H9 (cell line): ENCODE results near the gene TOGARAM2. TPM values are rescaled to one million over a fixed set of nuclear protein-coding genes. Genes with fewer than 3 reads are reported as not detected.

Experiments
- DNase-seq: peaks from one replicate; pipeline ENCODE4 v3.0.0-alpha.2; 2017
- H2AFZ ChIP-seq: one replicate; pipeline ENCODE4 v1.6.1; 2013; ENCODE audit warnings: mild to moderate bottlenecking, low read length, control low read depth, moderate library complexity
- H2AK5ac ChIP-seq: 2 replicates; pipeline ENCODE4 v1.6.1; 2013; ENCODE audit warnings: low read length, control low read depth, mixed read lengths; ENCODE audit not compliant: insufficient read length
- H2BK120ac ChIP-seq: one replicate; pipeline ENCODE4 v1.6.1; 2013; ENCODE audit warnings: low read depth, mild to moderate bottlenecking, low read length, control low read depth, inconsistent platforms; ENCODE audit not compliant: poor library complexity, severe bottlenecking
- H2BK12ac ChIP-seq: 2 replicates; pipeline ENCODE4 v1.6.1; 2013; ENCODE audit warnings: low read length, control low read depth, mixed read lengths, low read depth; ENCODE audit not compliant: insufficient read length
- H2BK15ac ChIP-seq: 2 replicates; pipeline ENCODE4 v1.6.1; 2013; ENCODE audit warnings: low read depth, low read length, control low read depth
- H2BK20ac ChIP-seq: one replicate; pipeline ENCODE4 v1.6.1; 2013; ENCODE audit warnings: low read depth, mild to moderate bottlenecking, low read length, control low read depth, inconsistent platforms; ENCODE audit not compliant: poor library complexity, severe bottlenecking
- H2BK5ac ChIP-seq: 2 replicates; pipeline ENCODE4 v1.6.1; 2013; ENCODE audit warnings: low read length, control low read depth, mixed read lengths; ENCODE audit not compliant: insufficient read length
- H3K14ac ChIP-seq: 2 replicates; pipeline ENCODE4 v1.6.1; 2013; ENCODE audit warnings: low read length, control low read depth; ENCODE audit not compliant: insufficient read depth
- H3K18ac ChIP-seq: 2 replicates; pipeline ENCODE4 v1.6.1; 2013; ENCODE audit warnings: low read depth, mild to moderate bottlenecking, mixed read lengths, low read length, control low read depth; ENCODE audit not compliant: insufficient read length
- H3K23ac ChIP-seq: 2 replicates; pipeline ENCODE4 v1.6.1; 2013; ENCODE audit warnings: low read length, control low read depth, mixed read lengths, low read depth; ENCODE audit not compliant: insufficient read length
- H3K23me2 ChIP-seq: 2 replicates; pipeline ENCODE4 v1.6.1; 2013; ENCODE audit warnings: low read depth, mild to moderate bottlenecking, mixed read lengths, low read length, control low read depth; ENCODE audit not compliant: insufficient read length, poor library complexity, severe bottlenecking
- H3K27ac ChIP-seq: 2 replicates; pipeline ENCODE4 v1.5.1; 2013; ENCODE audit warnings: low read length, control low read depth, mixed read lengths, low read depth; ENCODE audit not compliant: insufficient read length
- H3K27me3 ChIP-seq: 2 replicates; pipeline ENCODE4 v1.6.1; 2013; ENCODE audit warnings: low read length, control low read depth, inconsistent platforms; ENCODE audit not compliant: insufficient read depth
- H3K4ac ChIP-seq: 2 replicates; pipeline ENCODE4 v1.6.1; 2013; ENCODE audit warnings: low read depth, mild to moderate bottlenecking, control low read depth, inconsistent platforms, low read length, moderate library complexity
- H3K4me1 ChIP-seq: 2 replicates; pipeline ENCODE4 v1.6.1; 2013; ENCODE audit warnings: low read length, control low read depth, inconsistent platforms; ENCODE audit not compliant: insufficient read depth
- H3K4me2 ChIP-seq: 2 replicates; pipeline ENCODE4 v1.6.1; 2013; ENCODE audit warnings: low read length, control low read depth, mixed read lengths; ENCODE audit not compliant: insufficient read length, insufficient read depth
- H3K56ac ChIP-seq: 2 replicates; pipeline ENCODE4 v1.6.1; 2013; ENCODE audit warnings: low read depth, mild to moderate bottlenecking, mixed read lengths, low read length, control low read depth; ENCODE audit not compliant: insufficient read length
- H3K79me1 ChIP-seq: 2 replicates; pipeline ENCODE4 v1.6.1; 2013; ENCODE audit warnings: low read depth, mild to moderate bottlenecking, moderate library complexity, low read length, control low read depth, inconsistent platforms; ENCODE audit not compliant: insufficient read depth, poor library complexity, severe bottlenecking
- H3K79me2 ChIP-seq: 2 replicates; pipeline ENCODE4 v1.6.1; 2013; ENCODE audit warnings: low read length, control low read depth, inconsistent platforms; ENCODE audit not compliant: insufficient read depth
- H3K9ac ChIP-seq: 2 replicates; pipeline ENCODE4 v1.6.1; 2013; ENCODE audit warnings: low read length, control low read depth, mixed read lengths; ENCODE audit not compliant: insufficient read length; ENCODE audit errors: extremely low read depth
- H3K9me3 ChIP-seq: one replicate; pipeline ENCODE4 v1.6.1; 2013; ENCODE audit warnings: low read depth, low read length, inconsistent platforms; ENCODE audit not compliant: control insufficient read depth
- H3T11ph ChIP-seq: one replicate; pipeline ENCODE4 v1.6.1; 2013; ENCODE audit warnings: mild to moderate bottlenecking, low read length, control low read depth, inconsistent platforms
- H4K20me1 ChIP-seq: one replicate; pipeline ENCODE4 v1.6.1; 2013; ENCODE audit not compliant: control insufficient read depth, insufficient read length, insufficient read depth
- H4K5ac ChIP-seq: 2 replicates; pipeline ENCODE4 v1.6.1; 2013; ENCODE audit warnings: low read depth, mild to moderate bottlenecking, mixed read lengths, low read length, control low read depth; ENCODE audit not compliant: insufficient read length
- H4K8ac ChIP-seq: replicated peaks from 2 replicates; pipeline ENCODE4 v1.6.1; 2013; ENCODE audit warnings: low read length, control low read depth, mixed read lengths, low read depth; ENCODE audit not compliant: insufficient read length
- H4K91ac ChIP-seq: 2 replicates; pipeline ENCODE4 v1.6.1; 2013; ENCODE audit warnings: low read depth, mild to moderate bottlenecking, moderate library complexity, mixed read lengths, low read length, control low read depth; ENCODE audit not compliant: insufficient read length
- H3K27ac Mint-ChIP-seq, 3 experiments: 2 replicates in 2 of 3; 3 replicates in 1 of 3; pipeline ENCODE4 v1.8.0; 2020 to 2021; ENCODE audit warnings: mixed read lengths in 3 of 3, mild to moderate bottlenecking in 1 of 3, moderate library complexity in 1 of 3
- H3K27me3 Mint-ChIP-seq: 2 replicates; pipeline ENCODE4 v1.8.0; 2021; ENCODE audit warnings: low read depth, mild to moderate bottlenecking, moderate library complexity, mixed read lengths
- H3K36me3 Mint-ChIP-seq, 3 experiments: 2 replicates in 2 of 3; 3 replicates in 1 of 3; pipeline ENCODE4 v1.8.0; 2020 to 2021; ENCODE audit warnings: low read depth in 3 of 3, mixed read lengths in 3 of 3; ENCODE audit not compliant: insufficient read depth in 1 of 3
- H3K4me1 Mint-ChIP-seq, 2 experiments: 2 replicates each; pipeline ENCODE4 v1.8.0; 2020; ENCODE audit warnings: mixed read lengths in 2 of 2
- H3K4me3 Mint-ChIP-seq, 2 experiments: 2 replicates in 1 of 2; 3 replicates in 1 of 2; pipeline ENCODE4 v1.8.0; 2020 to 2021; ENCODE audit warnings: mild to moderate bottlenecking in 2 of 2, mixed read lengths in 2 of 2, moderate library complexity in 1 of 2
- H3K9me3 Mint-ChIP-seq, 2 experiments: 2 replicates in 1 of 2; 3 replicates in 1 of 2; pipeline ENCODE4 v1.8.0; 2020; ENCODE audit warnings: mild to moderate bottlenecking in 2 of 2, mixed read lengths in 2 of 2, moderate library complexity in 1 of 2
- WGBS: extraction: QIAGEN DNeasy Blood & Tissue Kit; methylation state at CpG from one replicate; pipeline ENCODE4 v1.1.7; 2013; ENCODE audit warnings: missing lambda C conversion rate, low lambda C conversion rate, mixed read lengths; ENCODE audit not compliant: insufficient read length; ENCODE audit errors: extremely low coverage; 5-methylcytosine and 5-hydroxymethylcytosine counted together
- total RNA-seq: library from RNA; stranded (reverse); gene quantifications from 2 replicates; pipeline ENCODE4 v1.2.1, GENCODE V29; 2021
- TF ChIP-seq, protein P1 (sequence below): fragments of 200-600 bp; sonication (generic); conservative IDR thresholded peaks from 3 replicates; pipeline ENCODE4 v1.8.0; 2021; ENCODE audit warnings: antibody characterized with exemption, mild to moderate bottlenecking

TOGARAM2 gene
- total RNA-seq, 1 experiment from 2014 or later = 0.83 TPM

DNA sequence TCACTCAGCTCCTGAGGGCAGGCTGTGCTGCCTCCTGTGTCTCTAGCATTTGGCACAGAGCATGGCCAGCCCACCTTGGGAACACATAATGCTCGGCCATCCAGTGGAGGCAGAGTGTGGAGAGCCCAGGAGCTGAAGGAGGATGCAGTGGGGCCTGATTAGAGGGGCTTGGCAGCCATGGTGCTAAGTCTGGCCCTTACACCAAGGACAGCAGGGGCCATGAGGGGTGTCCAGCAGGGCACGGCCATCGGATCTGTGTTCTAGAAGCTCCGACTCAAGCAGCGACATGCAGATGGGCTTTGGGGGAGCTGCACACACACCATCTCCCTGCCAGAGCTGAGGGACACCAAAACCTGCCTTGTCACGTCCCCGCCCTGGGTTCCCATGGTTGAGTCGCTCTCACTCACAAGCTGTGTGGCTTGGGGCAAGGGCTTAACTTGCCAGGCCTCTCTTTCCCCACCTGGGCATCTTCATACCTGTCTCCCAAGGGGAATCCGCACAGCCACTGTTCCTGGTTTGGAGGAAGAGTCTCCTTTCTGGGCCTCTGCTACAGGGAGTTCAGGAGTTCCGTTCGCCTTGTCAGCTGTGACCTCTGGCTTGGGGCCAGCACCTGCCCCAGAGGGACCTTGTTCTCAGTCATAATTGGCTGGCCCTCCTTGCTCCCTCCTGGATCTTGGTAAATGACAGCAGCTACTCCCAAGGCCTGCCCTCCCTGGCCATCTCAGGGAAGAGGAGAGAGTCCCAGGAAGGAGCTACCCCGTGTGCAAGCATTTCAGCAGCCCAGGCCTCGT lies 1.3 kb upstream of the TOGARAM2 start:
- Histone ChIP-seq H3K23me2 (no peaks in the 10 kb centered on the region), H4K91ac (no peak overlapping the region), H2AFZ (no peak overlapping the region), H3K9ac (no peak overlapping the region), H3K4me1 (no peaks in the 10 kb centered on the region), H3T11ph (no peak overlapping the region), H2BK5ac (no peak overlapping the region), H2BK15ac (no peak overlapping the region), H2BK20ac (no peak overlapping the region), H3K79me1 (no peaks in the 10 kb centered on the region), H2BK120ac (no peak overlapping the region), H2BK12ac (no peak overlapping the region), H3K18ac (no peak overlapping the region), H3K79me2 (no peaks in the 10 kb centered on the region), H3K23ac (no peak overlapping the region), H3K27ac (no peak overlapping the region), H2AK5ac (no peak overlapping the region), H3K27me3 (no peaks in the 10 kb centered on the region), H3K4ac (no peak overlapping the region), H3K56ac (no peak overlapping the region), H4K8ac (no peak overlapping the region), H4K5ac (no peak overlapping the region), H3K9me3 (no peaks in the 10 kb centered on the region), H3K14ac (no peak overlapping the region; the same call in 1 of the 2 replicates), H4K20me1 (no peaks in the 10 kb centered on the region), H3K4me2 (no peak overlapping the region)
- DNase-seq = no peak
- no peaks in the 10 kb centered on the region; the same call in 1 of the 2 replicates for H3K27me3 Mint-ChIP-seq
- H3K9me3 Mint-ChIP-seq = no peaks in the 10 kb centered on the region
- TF ChIP-seq, protein P1, sequence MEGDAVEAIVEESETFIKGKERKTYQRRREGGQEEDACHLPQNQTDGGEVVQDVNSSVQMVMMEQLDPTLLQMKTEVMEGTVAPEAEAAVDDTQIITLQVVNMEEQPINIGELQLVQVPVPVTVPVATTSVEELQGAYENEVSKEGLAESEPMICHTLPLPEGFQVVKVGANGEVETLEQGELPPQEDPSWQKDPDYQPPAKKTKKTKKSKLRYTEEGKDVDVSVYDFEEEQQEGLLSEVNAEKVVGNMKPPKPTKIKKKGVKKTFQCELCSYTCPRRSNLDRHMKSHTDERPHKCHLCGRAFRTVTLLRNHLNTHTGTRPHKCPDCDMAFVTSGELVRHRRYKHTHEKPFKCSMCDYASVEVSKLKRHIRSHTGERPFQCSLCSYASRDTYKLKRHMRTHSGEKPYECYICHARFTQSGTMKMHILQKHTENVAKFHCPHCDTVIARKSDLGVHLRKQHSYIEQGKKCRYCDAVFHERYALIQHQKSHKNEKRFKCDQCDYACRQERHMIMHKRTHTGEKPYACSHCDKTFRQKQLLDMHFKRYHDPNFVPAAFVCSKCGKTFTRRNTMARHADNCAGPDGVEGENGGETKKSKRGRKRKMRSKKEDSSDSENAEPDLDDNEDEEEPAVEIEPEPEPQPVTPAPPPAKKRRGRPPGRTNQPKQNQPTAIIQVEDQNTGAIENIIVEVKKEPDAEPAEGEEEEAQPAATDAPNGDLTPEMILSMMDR = no peak
- no peak overlapping the region for H3K4me3 Mint-ChIP-seq
- H3K36me3 Mint-ChIP-seq = no peaks in the 10 kb centered on the region
- no CpG with 5 or more reads among the region's 13 CpGs for WGBS
- H3K4me1 Mint-ChIP-seq = peaks cover 4 to 5% of the 10 kb centered on the region in 2 experiments; a peak in 3 of 4 replicates
- no peak overlapping the region for H3K27ac Mint-ChIP-seq
